ENCODE data around the gene ZDHHC8. TPM values are rescaled to one million over a fixed set of nuclear protein-coding genes. Genes with fewer than 3 reads are reported as not detected.

Gene ZDHHC8
- total RNA-seq, 1 donor from 2014 or later: 61.8 TPM

DNA sequence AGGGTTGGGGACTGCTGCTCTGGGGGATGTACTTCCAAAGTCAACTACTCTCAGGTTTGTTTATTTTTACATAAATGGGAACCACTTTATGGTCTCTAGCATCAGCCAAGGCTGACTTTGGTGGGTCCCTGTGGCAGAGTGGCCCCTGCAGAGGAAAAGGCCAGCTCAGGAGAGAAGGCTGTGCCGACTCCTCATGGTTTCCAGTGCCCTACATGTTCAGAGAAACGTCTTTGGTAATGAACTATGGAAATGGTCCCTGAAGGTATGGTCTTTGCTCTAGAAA lies 3.0 kb upstream of the ZDHHC8 start:
- intact Hi-C loops (cut with micrococcal nuclease): no loop called here

DNA sequence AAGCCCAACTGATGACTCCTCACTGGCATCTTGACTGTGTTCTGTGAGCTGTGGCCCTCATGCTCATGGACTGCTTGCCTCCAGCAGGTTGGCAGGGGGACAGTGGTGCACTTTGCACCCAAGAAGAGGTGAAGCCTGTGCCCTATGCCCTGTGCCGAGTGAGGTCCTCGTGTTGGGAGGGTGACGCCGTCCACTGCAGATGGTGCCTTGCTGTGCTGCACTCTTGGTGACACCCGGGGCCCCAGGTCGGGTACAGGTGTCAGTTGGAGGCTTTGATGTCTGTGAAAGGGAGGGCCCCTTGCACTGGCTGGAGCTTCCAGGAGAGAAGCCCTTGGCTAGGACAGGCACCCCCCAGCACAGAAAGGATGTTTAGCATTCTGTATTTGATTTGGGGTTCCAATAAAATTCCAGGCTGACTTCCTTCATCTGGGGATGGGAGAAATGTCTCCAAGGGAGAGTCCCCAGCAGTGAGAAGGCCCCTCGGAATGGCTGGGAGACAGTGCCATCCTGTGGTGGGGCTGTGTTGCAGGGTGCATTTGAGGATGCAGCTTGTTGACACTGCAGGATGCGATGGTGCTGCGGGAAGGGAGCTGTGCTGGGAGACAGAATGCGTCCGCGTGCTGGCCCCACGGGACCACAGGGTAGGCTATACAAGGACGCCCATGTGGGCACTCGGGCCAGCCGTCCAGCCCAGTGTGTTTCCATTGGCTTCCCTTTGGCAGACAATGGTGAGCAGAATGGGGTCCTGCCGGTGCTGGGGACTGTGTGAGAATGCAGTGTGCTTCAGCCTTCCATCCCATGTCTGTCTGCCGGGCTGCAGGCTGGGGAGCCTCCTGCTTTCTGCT lies 2.5 kb upstream of the ZDHHC8 start:
- intact Hi-C loops (cut with micrococcal nuclease): loop anchor here (1.0 kb wide), 1 partner anchor 159 kb away; no protein-coding TSS in a partner anchor

- intact Hi-C loops (cut with micrococcal nuclease): loop anchor here (1.0 to 5.0 kb wide), 2 partner anchors 47 to 159 kb away; partner anchors contain the start of gene DGCR8
Observed at GRCh38 chr22:20129747-20130014, 1.9 kb upstream of the ZDHHC8 start.

DNA sequence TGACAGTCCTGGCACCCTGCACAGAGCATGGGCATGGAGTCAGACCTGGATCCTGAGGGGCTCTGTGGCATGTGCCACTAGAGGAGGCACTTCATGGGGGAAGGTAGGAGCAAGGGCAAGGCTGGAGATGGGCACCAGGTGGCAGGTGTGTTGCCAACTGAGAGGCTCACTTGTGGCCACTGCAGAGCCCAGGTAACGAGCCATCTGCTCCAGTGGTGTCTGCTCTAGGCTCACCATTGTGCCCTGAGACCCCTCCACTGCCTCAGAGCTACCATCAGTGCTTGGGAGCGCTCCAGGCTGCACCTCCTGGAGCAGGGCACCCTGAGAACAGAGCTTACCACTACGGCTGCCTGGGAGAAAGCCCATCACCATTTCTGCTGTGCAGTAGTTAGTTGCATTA lies 1.3 kb upstream of the ZDHHC8 start:
- intact Hi-C loops (cut with micrococcal nuclease): loop anchor here (5.0 kb wide), 1 partner anchor 48 kb away; the partner anchor contains the start of gene DGCR8

- intact Hi-C loops (cut with micrococcal nuclease): loop anchor here (1.0 to 5.0 kb wide), 4 partner anchors 14 to 168 kb away; partner anchors contain the start of genes DGCR8 and TRMT2A
Observed at GRCh38 chr22:20130731-20131596, 640 bp upstream of the ZDHHC8 start.

- intact Hi-C loops (cut with micrococcal nuclease): loop anchor here (1.0 to 5.0 kb wide), 4 partner anchors 15 to 167 kb away; partner anchors contain the start of genes DGCR8 and TRMT2A
Observed at GRCh38 chr22:20131859-20132685, 468 bp downstream of the ZDHHC8 start.

- intact Hi-C loops (cut with micrococcal nuclease): loop anchor here (5.0 kb wide), 1 partner anchor 50 kb away; the partner anchor contains the start of gene DGCR8
Observed at GRCh38 chr22:20132686-20133246, 1.2 kb downstream of the ZDHHC8 start.

DNA sequence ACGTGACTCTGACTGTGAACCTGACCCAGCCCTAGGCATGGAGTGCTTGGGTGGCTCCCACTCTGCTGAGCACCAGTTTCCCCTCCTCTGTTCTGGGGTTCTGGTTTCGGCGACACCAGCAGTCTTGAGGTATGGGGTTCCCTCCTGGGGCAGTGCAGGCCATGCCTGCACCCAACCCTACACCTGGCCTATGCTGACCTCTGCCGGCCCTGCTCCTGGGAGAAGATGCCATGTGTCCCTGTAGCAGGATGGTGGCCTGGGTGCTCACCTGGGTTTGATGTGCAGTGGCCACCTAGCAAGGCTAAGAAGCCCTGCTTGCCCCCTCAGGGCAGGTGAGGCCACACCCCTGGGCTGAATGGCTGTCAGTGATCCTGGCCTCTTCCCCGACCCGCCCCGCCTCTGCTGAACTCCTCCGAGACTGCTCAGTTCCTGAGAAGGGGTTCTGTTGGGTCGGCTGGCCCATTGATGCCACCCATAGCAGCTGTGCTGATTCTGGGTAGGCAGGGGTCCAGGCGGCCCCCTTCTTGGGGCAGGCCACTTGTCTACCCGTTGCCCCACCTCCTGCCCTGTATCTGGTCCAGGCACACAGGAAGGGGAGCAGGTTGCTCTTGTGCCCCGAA lies 2.4 kb downstream of the ZDHHC8 start:
- intact Hi-C loops (cut with micrococcal nuclease): loop anchor here (5.0 kb wide), 1 partner anchor 52 kb away; the partner anchor contains the start of gene DGCR8

DNA sequence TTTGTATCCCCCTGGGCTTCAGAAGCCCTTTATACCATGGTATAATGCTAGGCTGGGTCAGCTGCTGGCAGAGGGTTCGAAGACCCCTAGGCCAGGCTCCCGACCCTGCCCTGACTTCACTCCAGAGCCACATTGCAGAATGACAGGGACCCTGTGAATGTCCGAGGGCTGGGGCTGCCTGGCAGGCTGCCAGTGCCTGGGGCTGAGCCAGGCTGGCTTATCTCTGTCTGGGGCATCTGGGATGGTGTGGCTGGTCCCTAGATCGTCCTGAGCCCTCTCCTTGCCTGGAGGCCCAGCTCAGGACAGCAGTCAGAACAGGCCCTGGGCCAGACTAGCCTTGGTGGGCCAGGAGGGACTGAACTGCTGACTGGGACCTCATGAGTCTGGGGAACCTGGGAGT lies 3.7 kb downstream of the ZDHHC8 start:
- intact Hi-C loops (cut with micrococcal nuclease): no loop called here

GRCh38 chr22:20135806-20136602 lies 4.4 kb downstream of the ZDHHC8 start:
- intact Hi-C loops (cut with micrococcal nuclease): no loop called here

DNA sequence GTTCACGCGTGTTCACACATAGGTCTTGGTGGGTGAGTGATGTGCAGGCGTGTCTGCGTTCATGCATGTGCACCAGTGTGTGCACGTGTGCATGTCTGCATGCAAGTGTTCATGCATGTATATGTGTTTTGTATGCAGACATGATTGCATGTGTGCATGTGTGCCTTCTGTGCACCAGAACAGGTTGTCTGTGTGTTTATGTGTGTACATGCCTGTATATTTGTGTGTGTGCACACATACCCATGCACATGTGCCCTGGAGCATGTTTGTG lies 4.9 kb downstream of the ZDHHC8 start:
- intact Hi-C loops (cut with micrococcal nuclease): no loop called here

GRCh38 chr22:20137113-20137512 lies 5.5 kb downstream of the ZDHHC8 start:
- intact Hi-C loops (cut with micrococcal nuclease): no loop called here

- intact Hi-C loops (cut with micrococcal nuclease): no loop called here
Observed at GRCh38 chr22:20137671-20138416, 6.2 kb downstream of the ZDHHC8 start.

- intact Hi-C loops (cut with micrococcal nuclease): no loop called here
Observed at GRCh38 chr22:20138417-20138738, 6.8 kb downstream of the ZDHHC8 start.

- intact Hi-C loops (cut with micrococcal nuclease): no loop called here
Observed at GRCh38 chr22:20138868-20139267, 7.3 kb downstream of the ZDHHC8 start.

DNA sequence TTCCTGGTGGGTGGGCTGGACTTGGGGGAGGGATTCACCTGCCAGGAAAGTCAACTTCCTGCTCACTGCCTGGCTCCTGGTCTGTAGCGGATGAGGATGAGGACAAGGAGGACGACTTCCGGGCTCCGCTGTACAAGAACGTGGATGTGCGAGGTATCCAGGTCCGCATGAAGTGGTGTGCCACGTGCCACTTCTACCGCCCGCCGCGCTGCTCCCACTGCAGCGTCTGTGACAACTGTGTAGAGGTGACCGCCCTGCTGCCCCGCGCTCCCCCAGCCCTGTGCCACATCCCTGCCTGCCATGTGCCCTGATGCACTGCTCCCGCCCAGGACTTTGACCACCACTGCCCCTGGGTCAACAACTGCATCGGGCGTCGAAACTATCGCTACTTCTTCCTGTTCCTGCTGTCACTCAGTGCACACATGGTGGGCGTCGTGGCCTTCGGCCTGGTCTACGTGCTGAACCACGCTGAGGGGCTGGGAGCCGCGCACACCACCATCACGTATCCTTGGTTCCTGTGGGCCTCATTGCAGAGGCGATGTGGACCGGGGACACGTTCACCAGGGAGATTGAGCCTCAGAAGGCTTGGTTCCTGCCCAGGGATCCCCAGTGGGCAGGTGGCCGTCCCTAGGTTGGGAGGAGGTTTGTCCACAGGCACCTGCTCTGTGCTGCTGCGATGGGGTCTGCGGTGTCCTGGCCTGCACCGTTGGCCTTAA lies 7.9 kb downstream of the ZDHHC8 start:
- intact Hi-C loops (cut with micrococcal nuclease): no loop called here

DNA sequence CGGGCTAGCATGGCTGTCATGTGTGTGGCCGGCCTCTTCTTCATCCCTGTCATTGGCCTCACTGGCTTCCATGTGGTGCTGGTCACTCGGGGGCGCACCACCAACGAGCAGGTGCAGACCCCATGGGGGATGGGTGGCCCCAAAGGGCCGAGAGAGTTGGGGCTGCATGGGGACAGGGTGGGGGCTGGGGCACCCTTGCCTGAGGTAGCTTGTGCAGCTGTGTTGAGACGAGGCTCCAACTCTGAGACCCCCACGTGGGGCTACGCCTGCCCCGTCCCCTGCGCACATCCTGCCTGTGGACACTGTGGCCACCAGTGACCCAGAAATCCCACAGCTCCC lies 8.5 kb downstream of the ZDHHC8 start:
- intact Hi-C loops (cut with micrococcal nuclease): no loop called here

- intact Hi-C loops (cut with micrococcal nuclease): no loop called here
Observed at GRCh38 chr22:20140521-20140964, 8.9 kb downstream of the ZDHHC8 start.
